Measurements from ENCODE around the gene SEMG1.

The SEMG1 gene

DNA sequence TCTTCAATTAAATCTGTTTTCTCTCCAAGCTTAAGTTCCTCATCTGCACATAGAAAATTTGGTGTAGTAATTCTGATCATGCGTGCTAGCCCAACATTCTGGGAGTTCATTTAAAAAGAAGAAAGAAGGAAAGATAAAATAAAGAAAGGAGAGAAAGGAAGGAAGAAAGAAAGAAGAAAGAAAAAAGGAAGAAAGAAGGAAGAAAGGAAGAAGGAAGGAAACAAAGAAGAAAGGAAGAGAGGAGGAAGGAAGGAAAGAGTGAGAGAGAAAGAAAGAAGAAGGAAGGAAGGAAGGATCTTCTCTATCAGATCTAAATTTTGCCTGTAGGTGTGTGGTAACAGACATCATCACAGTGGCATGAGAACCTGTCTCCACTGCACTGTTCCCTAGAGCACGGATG lies 31.3 kb downstream of the SEMG1 start:
- Mint-ChIP-seq H3K4me3 (no peak overlapping the region), H3K4me1 (ENCODE audit: low read depth in 2 of 2) (no peaks in the 10 kb centered on the region), H3K9me3 (no peaks in the 10 kb centered on the region), H3K27ac (no peak overlapping the region), H3K27me3 (peaks cover 46 to 61% of the 10 kb centered on the region in 2 donors), H3K36me3 (ENCODE audit: insufficient read depth) (no peaks in the 10 kb centered on the region)
- DNase-seq (no peak), ATAC-seq (replicated peaks) (no peak)

DNA sequence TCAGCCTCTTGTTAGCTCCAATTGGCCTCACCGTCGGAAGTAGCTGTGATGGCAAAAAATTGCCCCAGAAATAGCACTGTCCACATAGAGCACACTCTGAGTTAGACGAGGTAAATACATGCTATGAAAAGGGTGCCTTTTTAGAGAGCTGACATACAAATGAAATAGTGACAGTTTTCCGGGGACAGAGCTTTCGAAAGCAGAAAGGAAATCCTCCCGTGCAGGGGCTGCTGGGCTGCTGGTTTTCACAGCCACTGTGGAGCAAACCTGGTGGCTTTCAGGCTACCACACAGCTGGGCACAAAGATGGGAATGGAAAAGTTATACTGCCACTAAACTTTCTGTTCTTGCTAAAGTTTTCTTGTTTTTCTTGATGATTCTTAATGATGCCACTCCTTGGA lies 39.3 kb downstream of the SEMG1 start:
- no peak for ATAC-seq (replicated peaks)
- Mint-ChIP-seq H3K27ac (no peak overlapping the region), H3K36me3 (ENCODE audit: insufficient read depth) (no peaks in the 10 kb centered on the region), H3K27me3 (peaks cover 49 to 64% of the 10 kb centered on the region in 2 donors), H3K4me1 (ENCODE audit: low read depth in 2 of 2) (no peaks in the 10 kb centered on the region), H3K4me3 (no peak overlapping the region), H3K9me3 (no peaks in the 10 kb centered on the region)
- DNase-seq: no peak

DNA sequence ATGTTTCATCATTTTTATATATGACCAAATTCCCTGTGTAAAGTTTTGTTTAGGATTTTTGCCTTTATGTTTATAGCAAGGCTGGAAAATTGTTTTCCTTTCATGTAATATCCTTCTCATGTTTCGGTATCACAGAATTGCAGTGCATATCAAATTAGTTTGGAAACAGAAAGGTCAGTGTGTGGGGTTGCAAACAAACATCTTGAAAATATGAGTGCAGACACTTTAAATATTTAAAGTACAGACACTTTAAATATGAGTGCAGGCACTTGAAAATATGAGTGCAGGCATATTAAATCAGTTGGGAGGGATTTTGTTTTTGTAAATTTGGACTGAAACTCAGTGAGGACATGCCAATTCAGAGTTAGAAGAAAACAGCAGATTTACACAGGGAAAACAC lies 41.0 kb downstream of the SEMG1 start:
- H3K27me3 Mint-ChIP-seq: peaks cover 67 to 73% of the 10 kb centered on the region in 2 donors
- no peak overlapping the region for H3K4me3 Mint-ChIP-seq

DNA sequence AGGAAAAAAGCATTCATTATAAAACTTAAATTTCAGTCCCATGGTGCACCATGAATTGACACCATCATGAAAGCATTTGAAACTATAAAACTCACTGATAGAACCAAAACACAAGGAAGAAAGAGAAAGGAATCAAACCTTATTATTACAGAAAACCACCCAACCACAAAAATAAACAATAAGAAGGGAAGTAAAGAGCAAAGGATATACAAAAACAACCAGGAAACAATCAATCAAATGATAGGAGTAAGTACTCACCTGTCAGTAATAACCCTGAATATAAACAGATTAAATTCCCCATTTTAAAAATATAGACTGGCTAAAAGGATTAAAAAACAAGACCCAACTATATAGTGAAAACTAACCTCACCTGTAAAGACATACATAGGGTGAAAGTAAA lies 41.8 kb downstream of the SEMG1 start:
- no peak overlapping the region for H3K27ac Mint-ChIP-seq
- no peaks in the 10 kb centered on the region for H3K9me3 Mint-ChIP-seq
- ATAC-seq (replicated peaks) (no peak), DNase-seq (no peak)
- H3K4me1 Mint-ChIP-seq (ENCODE audit: low read depth in 2 of 2): no peaks in the 10 kb centered on the region
- peaks cover 74 to 80% of the 10 kb centered on the region in 2 donors for H3K27me3 Mint-ChIP-seq
- H3K36me3 Mint-ChIP-seq (ENCODE audit: insufficient read depth): no peaks in the 10 kb centered on the region
- H3K4me3 Mint-ChIP-seq: no peak overlapping the region

More for the DNA sequence above, 41.0 kb downstream of the SEMG1 start:
- H3K4me1 Mint-ChIP-seq (ENCODE audit: low read depth in 2 of 2): no peaks in the 10 kb centered on the region
- no peaks in the 10 kb centered on the region for H3K36me3 Mint-ChIP-seq (ENCODE audit: insufficient read depth)
- H3K9me3 Mint-ChIP-seq: no peaks in the 10 kb centered on the region
- DNase-seq (no peak), ATAC-seq (replicated peaks) (no peak)
- H3K27ac Mint-ChIP-seq: no peak overlapping the region

DNA sequence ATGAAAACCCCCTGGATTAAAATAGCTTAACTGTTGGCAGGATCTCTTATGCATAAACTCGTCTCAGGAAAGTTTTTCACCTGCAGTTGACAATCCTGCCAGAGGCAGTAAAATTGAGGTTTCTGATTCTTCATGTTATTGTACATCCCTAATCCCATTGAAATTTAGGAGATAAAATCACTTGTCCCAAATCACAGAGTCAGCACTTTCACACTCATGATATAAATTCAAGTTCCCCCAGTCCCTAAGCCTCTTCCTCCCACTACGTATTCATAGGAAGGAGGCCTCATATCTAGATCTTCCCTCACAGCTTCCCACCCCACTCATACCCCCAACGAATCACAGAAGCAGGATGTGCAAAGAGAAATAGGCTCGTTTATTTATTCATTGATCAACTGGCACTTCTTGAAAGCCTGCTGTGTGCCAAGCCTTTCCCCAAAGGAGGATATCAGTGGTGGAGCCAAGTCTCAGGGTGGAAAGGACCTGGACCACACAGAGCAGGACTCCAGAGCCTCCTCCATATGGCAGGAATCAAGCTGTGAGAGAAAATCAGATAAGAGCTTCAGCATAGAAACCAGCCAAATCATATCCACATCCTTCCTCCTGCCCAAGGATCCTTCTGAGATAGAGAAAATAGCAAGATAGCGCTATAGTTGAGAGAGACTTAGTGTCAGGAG lies 45.2 kb downstream of the SEMG1 start:
- no peak for ATAC-seq (replicated peaks)
- H3K4me3 Mint-ChIP-seq: no peak overlapping the region
- no peak for DNase-seq
- peaks cover 70 to 79% of the 10 kb centered on the region in 2 donors for H3K27me3 Mint-ChIP-seq
- no peaks in the 10 kb centered on the region for H3K4me1 Mint-ChIP-seq (ENCODE audit: low read depth in 2 of 2)
- H3K9me3 Mint-ChIP-seq: no peaks in the 10 kb centered on the region
- no peaks in the 10 kb centered on the region for H3K36me3 Mint-ChIP-seq (ENCODE audit: insufficient read depth)
- no peak overlapping the region for H3K27ac Mint-ChIP-seq

DNA sequence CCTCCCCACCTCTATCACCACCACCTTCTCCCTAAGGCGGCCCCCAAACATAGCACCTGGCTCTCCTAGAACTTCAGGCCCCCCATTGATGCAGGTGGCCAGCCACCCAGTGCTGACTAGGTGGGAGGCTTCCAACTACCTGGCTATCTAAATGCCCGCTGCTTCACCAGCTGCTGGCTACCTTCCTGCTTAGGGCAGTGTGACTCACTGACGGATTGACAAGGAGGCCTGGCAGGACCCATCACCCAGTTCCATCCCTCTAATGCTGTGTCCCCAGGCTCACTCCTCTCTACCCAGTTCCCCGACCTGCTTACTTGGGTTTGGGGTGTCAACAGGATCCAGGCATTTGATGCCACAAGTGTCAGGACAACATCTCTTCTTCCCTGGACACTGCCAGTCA lies 46.4 kb downstream of the SEMG1 start:
- H3K4me3 Mint-ChIP-seq: no peak overlapping the region
- no peaks in the 10 kb centered on the region for H3K36me3 Mint-ChIP-seq (ENCODE audit: insufficient read depth)
- peaks cover 69 to 70% of the 10 kb centered on the region in 2 donors for H3K27me3 Mint-ChIP-seq
- DNase-seq: no peak
- H3K4me1 Mint-ChIP-seq (ENCODE audit: low read depth in 2 of 2): no peaks in the 10 kb centered on the region
- no peaks in the 10 kb centered on the region for H3K9me3 Mint-ChIP-seq
- ATAC-seq (replicated peaks): no peak
- no peak overlapping the region for H3K27ac Mint-ChIP-seq

DNA sequence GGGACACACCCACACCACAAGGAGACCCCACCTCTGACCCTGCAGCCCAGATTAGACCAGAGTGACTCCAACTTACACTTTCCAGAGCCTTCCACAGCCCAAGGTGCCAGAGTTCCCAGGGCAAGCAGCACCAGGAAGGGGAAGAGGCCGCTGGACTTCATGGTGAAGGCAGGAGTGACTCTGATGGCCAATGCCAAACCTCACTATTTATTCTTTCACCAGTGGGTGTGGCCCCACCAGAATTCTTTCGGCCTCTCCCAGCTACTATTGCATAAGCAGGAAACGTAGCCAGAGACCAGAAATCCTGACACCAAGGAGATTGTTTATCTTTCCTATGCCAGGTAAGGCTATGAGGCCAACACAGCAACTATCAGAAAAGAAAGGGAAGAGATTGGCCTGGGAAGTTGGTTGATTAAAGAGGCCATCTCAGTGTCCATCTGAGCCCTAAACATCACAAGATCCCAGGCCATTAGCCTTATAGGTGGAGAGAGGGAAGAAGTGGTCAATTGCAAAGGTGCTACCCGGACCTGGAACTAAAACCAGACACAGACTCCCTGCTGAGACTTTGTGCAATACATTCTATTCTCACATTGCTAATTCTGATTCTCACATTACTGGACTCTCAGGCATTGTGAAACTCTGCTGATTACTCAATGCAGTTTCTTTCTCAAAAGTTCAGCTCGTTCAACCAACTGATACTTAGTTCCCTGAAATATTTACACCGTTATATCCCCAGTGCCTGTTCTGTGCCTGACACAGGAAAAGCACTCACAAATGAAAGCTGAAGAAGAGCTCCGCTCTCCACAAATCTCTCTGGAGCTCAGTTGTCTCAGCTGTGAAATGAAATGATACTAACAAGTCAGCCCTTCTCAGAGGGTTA lies 47.8 kb downstream of the SEMG1 start, which contains the start of gene SLPI:
TSS of gene SLPI (minus strand) at position 182 of the 880 bp plus-strand sequence. CDS start at position 161, 21 bp downstream.
- Mint-ChIP-seq H3K27me3 (peaks cover 70 to 72% of the 10 kb centered on the region in 2 donors), H3K27ac (no peak within 1 kb of the TSS), H3K9me3 (no peaks in the 10 kb centered on the region), H3K36me3 (ENCODE audit: insufficient read depth) (no peaks in the 10 kb centered on the region), H3K4me1 (ENCODE audit: low read depth in 2 of 2) (no peaks in the 10 kb centered on the region), H3K4me3 (no peak within 1 kb of the TSS)
- DNase-seq (no peak), ATAC-seq (replicated peaks) (no peak)

DNA sequence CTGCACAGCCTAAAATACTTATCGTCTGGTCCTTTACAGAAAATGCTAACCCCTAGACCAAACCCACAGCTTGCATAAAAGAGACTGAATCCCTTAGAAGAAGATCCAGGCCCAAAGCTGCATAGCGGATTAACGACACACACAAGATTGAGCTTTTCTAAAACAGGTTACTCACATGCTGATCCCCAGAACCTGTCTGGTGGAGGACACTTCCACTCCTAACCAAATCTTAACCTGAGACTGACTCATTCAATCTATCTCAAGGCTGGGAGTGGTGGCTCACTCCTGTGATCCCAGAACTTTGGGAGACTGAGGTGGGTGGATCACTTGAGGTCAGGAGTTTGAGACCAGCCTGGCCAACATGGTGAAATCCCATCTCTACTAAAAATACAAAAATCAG lies 50.3 kb downstream of the SEMG1 start:
- Mint-ChIP-seq H3K4me1 (ENCODE audit: low read depth in 2 of 2) (no peaks in the 10 kb centered on the region), H3K27me3 (peaks cover 66 to 68% of the 10 kb centered on the region in 2 donors), H3K27ac (no peak overlapping the region), H3K9me3 (no peaks in the 10 kb centered on the region), H3K4me3 (no peak overlapping the region), H3K36me3 (ENCODE audit: insufficient read depth) (no peaks in the 10 kb centered on the region)
- no peak for DNase-seq
- no peak for ATAC-seq (replicated peaks)

DNA sequence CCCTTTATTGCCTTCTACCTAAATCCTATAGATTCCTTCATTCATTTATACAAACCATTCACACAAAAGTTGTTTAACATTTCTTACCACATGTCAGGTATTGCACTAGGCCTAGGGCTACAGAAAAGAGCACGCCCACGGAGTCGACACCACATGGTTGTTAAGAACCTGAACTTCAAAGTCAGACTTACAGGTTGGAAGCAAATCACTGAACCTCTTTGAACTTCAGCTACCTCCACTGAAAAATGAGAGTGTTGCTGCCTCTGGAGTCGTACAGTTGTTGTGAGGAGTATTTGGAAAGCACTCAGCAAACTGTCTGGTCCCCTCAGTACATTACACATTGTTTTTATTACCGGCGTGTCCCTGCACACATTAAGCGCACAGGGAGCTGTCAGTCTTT lies 50.9 kb downstream of the SEMG1 start:
- Mint-ChIP-seq H3K27ac (no peak overlapping the region), H3K27me3 (peaks cover 66 to 68% of the 10 kb centered on the region in 2 donors), H3K36me3 (ENCODE audit: insufficient read depth) (no peaks in the 10 kb centered on the region), H3K4me3 (no peak overlapping the region), H3K9me3 (no peaks in the 10 kb centered on the region), H3K4me1 (ENCODE audit: low read depth in 2 of 2) (no peaks in the 10 kb centered on the region)
- no peak for ATAC-seq (replicated peaks)
- no peak for DNase-seq

DNA sequence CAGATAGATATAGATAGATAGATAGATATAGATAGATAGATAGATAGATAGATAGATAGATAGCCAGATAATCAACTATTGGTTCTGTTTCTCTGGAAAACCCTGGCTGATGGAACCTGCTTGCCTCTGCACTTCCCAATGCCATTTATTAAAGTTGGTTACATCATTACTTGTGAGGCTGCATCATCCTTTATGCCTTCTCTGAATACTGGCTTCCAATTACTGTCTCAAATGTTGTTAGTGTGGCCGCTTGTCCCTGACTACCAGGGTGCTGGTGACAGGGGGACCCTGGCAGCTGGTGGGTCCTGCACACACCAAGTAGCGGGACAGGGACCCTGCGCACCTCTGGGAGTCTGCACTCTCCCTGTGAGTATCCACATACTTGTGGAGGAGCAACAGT lies 51.4 kb downstream of the SEMG1 start:
- Mint-ChIP-seq H3K27ac (no peak overlapping the region), H3K36me3 (ENCODE audit: insufficient read depth) (no peaks in the 10 kb centered on the region), H3K27me3 (peaks cover 65 to 68% of the 10 kb centered on the region in 2 donors), H3K4me1 (ENCODE audit: low read depth in 2 of 2) (no peaks in the 10 kb centered on the region), H3K9me3 (no peaks in the 10 kb centered on the region), H3K4me3 (no peak overlapping the region)
- DNase-seq (no peak), ATAC-seq (replicated peaks) (no peak)

DNA sequence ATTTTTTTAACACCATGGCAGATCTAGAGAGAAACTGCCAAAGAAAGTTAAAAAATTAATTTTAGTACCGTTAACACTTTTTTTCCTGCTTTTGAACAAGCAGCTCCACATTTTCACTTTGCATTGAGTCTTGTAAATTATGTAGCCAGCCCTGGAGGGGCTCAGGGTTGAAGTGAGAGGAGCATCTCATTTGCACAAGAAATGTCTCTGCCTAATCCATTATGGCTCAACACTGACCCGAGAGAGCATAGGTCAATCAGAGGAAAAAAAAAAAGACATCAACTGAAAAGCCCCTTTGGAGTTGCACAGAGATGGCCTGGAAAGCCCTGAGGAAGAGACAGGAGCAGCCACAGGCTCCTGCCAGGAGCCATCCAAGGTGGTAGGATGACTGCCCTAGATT lies 51.8 kb downstream of the SEMG1 start:
- Mint-ChIP-seq H3K9me3 (no peaks in the 10 kb centered on the region), H3K4me3 (no peak overlapping the region), H3K27me3 (peaks cover 61 to 66% of the 10 kb centered on the region in 2 donors), H3K4me1 (ENCODE audit: low read depth in 2 of 2) (no peaks in the 10 kb centered on the region), H3K27ac (no peak overlapping the region), H3K36me3 (ENCODE audit: insufficient read depth) (no peaks in the 10 kb centered on the region)
- ATAC-seq (replicated peaks) (no peak), DNase-seq (no peak)

Data from effector memory CD8-positive, alpha-beta T cell (primary cell).